AG04450 (cell line): ENCODE measurements around the gene IL1RAPL1. TPM values are rescaled to one million over a fixed set of nuclear protein-coding genes. Genes with fewer than 3 reads are reported as not detected.

ENCODE experiments used
- CTCF ChIA-PET: fragments of 300-600, 350-600 bp; formaldehyde crosslinking; extraction: SDS; loops from one replicate; lab custom pipeline; 2022; ENCODE audit warnings: antibody characterized with exemption, inconsistent platforms; lab: Charles Lee
- POLR2A ChIA-PET: fragments of 350-600 bp; formaldehyde crosslinking; extraction: SDS; loops from one replicate; lab custom pipeline; 2021; ENCODE audit warnings: antibody characterized with exemption, inconsistent platforms; lab: Yijun Ruan, JAX
- DNase-seq: peaks from one replicate; pipeline ENCODE4 v3.0.0-alpha.2; 2011; ENCODE audit warnings: low read depth, low spot score
- H3K27ac ChIP-seq: one replicate; pipeline ENCODE4 v1.5.1; 2012; ENCODE audit warnings: low read depth, low read length, control low read depth
- H3K27me3 ChIP-seq: one replicate; pipeline ENCODE4 v1.6.0; 2012; ENCODE audit warnings: low read length; ENCODE audit not compliant: control insufficient read depth, insufficient read depth
- H3K4me3 ChIP-seq: 2 replicates; pipeline ENCODE4 v1.5.1; 2011; ENCODE audit warnings: mild to moderate bottlenecking, low read depth, low read length, control low read depth
- H3K9me3 ChIP-seq: 2 replicates; pipeline ENCODE4 v1.5.1; 2012; ENCODE audit warnings: low read length; ENCODE audit not compliant: control insufficient read depth, insufficient read depth
- CTCF ChIP-seq: IDR thresholded peaks from 2 replicates; pipeline ENCODE4 v1.5.1; 2011; ENCODE audit warnings: low read depth, low read length, control low read depth, inconsistent platforms
- polyA plus RNA-seq: library from polyadenylated mRNA; depleted of rRNA; stranded (reverse); fragments of >200 nt; gene quantifications from 2 replicates; pipeline ENCODE4 v1.2.3, GENCODE V29; 2011

Gene IL1RAPL1
- polyA plus RNA-seq, 1 experiment: 0.93 TPM

DNA sequence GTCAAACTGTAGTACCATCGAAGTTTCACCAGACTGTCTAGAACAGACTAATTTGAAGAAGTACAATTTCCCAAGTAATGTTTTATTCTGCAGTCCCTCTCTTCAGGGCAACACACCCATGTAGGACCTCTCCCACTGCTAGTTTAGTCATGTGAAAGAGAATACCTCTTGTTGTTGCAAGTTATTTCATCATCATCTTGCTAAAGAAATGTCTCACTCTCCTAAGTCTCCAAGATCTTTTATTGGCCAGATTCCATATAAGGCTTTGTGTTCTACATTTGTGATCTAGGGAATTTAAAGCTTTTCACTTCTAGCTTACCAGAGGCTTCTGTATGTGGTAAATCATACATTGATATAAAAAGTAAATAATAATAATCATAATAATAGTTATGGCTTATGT, 882.8 kb downstream of the IL1RAPL1 start:
- peak; percentile 29 for DNase-seq
- ChIA-PET CTCF (interaction anchor here (0.8 to 1.0 kb wide), 2 partner anchors 9 to 433 kb away, joined by 3 read pairs; no protein-coding TSS in a partner anchor), POLR2A (no interaction called here)
- H3K27ac ChIP-seq: no peak overlapping the region
- H3K9me3 ChIP-seq: no peaks in the 10 kb centered on the region
- no peak overlapping the region for H3K4me3 ChIP-seq
- no peaks in the 10 kb centered on the region for H3K27me3 ChIP-seq
- no peak for TF ChIP-seq CTCF

DNA sequence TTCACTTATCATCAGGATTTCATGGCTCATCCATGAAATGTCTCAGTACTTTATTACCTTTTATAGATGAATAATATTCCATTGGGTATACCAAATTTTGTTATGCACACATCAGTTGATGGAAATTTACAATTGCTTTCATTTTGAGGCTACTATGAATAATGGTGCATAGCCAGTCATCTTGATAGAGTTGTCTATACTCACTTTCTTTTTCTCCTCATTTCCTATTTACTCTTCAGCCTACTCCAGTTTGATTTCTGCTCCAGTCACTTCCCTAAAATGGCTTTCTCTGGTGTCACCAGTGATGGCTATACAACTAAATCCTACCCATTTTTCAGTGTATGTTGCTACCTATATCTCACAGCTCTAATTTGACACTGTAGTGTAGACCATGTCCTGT, 884.6 kb downstream of the IL1RAPL1 start:
- no peak for DNase-seq
- Histone ChIP-seq H3K27me3 (no peaks in the 10 kb centered on the region), H3K9me3 (no peaks in the 10 kb centered on the region), H3K27ac (no peak overlapping the region), H3K4me3 (no peak overlapping the region)
- POLR2A ChIA-PET: no interaction called here
- CTCF ChIA-PET: no interaction called here
- TF ChIP-seq CTCF: no peak

- ChIA-PET CTCF (interaction anchor here (1.0 to 2.1 kb wide), 3 partner anchors 12 to 53 kb away, joined by 3 to 4 read pairs (median 4); no protein-coding TSS in a partner anchor), POLR2A (no interaction called here)
- no peak overlapping the region for H3K27ac ChIP-seq
- no peak for TF ChIP-seq CTCF
- no peak for DNase-seq
- no peak overlapping the region for H3K4me3 ChIP-seq
- no peaks in the 10 kb centered on the region for H3K27me3 ChIP-seq
- H3K9me3 ChIP-seq: no peaks in the 10 kb centered on the region
Measured at GRCh38 chrX:29477878-29478277, 890.6 kb downstream of the IL1RAPL1 start.

DNA sequence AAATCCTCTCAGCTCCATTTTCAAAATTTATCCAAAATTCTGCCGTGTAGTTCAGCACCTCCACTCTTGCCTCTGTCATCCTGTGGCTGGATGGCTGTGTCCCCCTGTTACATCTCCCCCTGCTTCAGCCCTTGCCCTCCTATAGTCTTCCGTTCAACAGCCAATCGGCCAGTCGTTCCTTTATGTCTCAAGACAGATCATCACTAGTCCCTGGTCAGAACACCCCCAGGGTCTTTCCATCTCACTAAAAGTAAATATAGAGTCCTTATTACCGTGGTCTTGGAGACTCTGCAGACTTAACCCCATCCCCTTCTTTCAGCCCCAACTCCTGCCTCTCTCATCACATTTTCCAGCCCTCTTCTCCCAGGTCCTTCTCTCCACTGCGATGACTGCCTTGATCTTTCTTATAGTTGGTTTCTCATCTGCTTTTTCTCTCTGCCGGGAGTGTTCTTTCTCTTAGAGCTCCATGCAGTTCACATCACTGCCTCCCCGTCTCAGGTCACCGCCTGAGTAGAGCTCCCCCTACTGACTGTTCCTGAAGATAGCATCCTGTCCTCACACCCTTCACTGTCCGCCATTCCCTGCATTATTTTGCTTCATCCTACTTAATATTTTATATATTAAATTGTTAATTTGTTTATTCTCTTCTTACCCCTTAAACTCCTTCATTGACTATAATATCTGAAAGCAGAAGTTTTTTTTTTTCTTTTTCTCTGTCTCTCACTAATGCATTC, 891.3 kb downstream of the IL1RAPL1 start:
- TF ChIP-seq CTCF: peak; percentile 40
- DNase-seq: no peak
- no peak overlapping the region for H3K4me3 ChIP-seq

GRCh38 chrX:29487214-29487613, 900.0 kb downstream of the IL1RAPL1 start:
- H3K9me3 ChIP-seq: no peaks in the 10 kb centered on the region
- no peak for TF ChIP-seq CTCF
- H3K27ac ChIP-seq: no peak overlapping the region
- DNase-seq: no peak
- POLR2A ChIA-PET: no interaction called here
- CTCF ChIA-PET: no interaction called here
- H3K4me3 ChIP-seq: no peak overlapping the region
- no peaks in the 10 kb centered on the region for H3K27me3 ChIP-seq

More for the DNA sequence above, 891.3 kb downstream of the IL1RAPL1 start:
- CTCF ChIA-PET: interaction anchor here (0.5 to 2.1 kb wide), 8 partner anchors 8 to 1380 kb away, joined by 3 to 12 read pairs (median 4); no protein-coding TSS in a partner anchor
- no peaks in the 10 kb centered on the region for H3K27me3 ChIP-seq
- POLR2A ChIA-PET: no interaction called here
- H3K27ac ChIP-seq: no peak overlapping the region
- H3K9me3 ChIP-seq: no peaks in the 10 kb centered on the region
